Activated CD4-positive, alpha-beta T cell treated with anti-CD3 and anti-CD28 coated beads for 4 hours (primary cell): ENCODE measurements around the gene HIF3A.
A peak's percentile ranks its signal among the peaks of the same experiment; 100 is the strongest.
"Not testable (repeated sequence)": the region's sequence is repeated elsewhere in the genome, so short reads cannot be mapped to it uniquely, and the experiment has no call there.

ENCODE experiments used
- DNase-seq, 2 donors: peaks; one replicate each; pipeline ENCODE4 v3.0.0-alpha.2; 2020

Gene HIF3A

GRCh38 chr19:46296722-46297461 is at the start of gene HIF3A:
Gene HIF3A, plus strand, starts transcription at chr19:46297042. Its CDS starts 35 bp downstream, at chr19:46297077.
- no peak for DNase-seq

- DNase-seq = no peak
Measured at GRCh38 chr19:46250076-46250735, 46.6 kb upstream of the HIF3A start.

GRCh38 chr19:46251416-46251815 is 45.4 kb upstream of the HIF3A start:
- DNase-seq = no peak

- DNase-seq = no peak
Measured at GRCh38 chr19:46254776-46255175, 42.1 kb upstream of the HIF3A start.

- DNase-seq = no peak
Measured at GRCh38 chr19:46256855-46257254, 40.0 kb upstream of the HIF3A start.

- not testable (repeated sequence) for DNase-seq
Measured at GRCh38 chr19:46261501-46261900, 35.3 kb upstream of the HIF3A start.

- DNase-seq = peak; percentile 20 to 30
Measured at GRCh38 chr19:46262684-46263296, 34.1 kb upstream of the HIF3A start.

GRCh38 chr19:46264801-46265200 is 32.0 kb upstream of the HIF3A start:
- not testable (repeated sequence) for DNase-seq

- peak; percentile 64 to 74 for DNase-seq
Measured at GRCh38 chr19:46265217-46265828, 31.5 kb upstream of the HIF3A start.

GRCh38 chr19:46269101-46269500 is 27.7 kb upstream of the HIF3A start:
- no peak for DNase-seq

GRCh38 chr19:46270521-46271256 is 26.2 kb upstream of the HIF3A start:
- no peak for DNase-seq

- no peak for DNase-seq
Measured at GRCh38 chr19:46271481-46272197, 25.2 kb upstream of the HIF3A start.

GRCh38 chr19:46273931-46274330 is 22.9 kb upstream of the HIF3A start:
- not testable (repeated sequence) for DNase-seq

GRCh38 chr19:46279177-46279576 is 17.7 kb upstream of the HIF3A start:
- no peak for DNase-seq

- no peak for DNase-seq
Measured at GRCh38 chr19:46283771-46284170, 13.1 kb upstream of the HIF3A start.

- no peak for DNase-seq
Measured at GRCh38 chr19:46284635-46285034, 12.2 kb upstream of the HIF3A start.

GRCh38 chr19:46287585-46287984 is 9.3 kb upstream of the HIF3A start:
- DNase-seq = no peak

GRCh38 chr19:46288896-46289588 is 7.8 kb upstream of the HIF3A start:
- no peak for DNase-seq

- no peak for DNase-seq
Measured at GRCh38 chr19:46289724-46290619, 6.9 kb upstream of the HIF3A start.

- DNase-seq = no peak
Measured at GRCh38 chr19:46291829-46292228, 5.0 kb upstream of the HIF3A start.
